Panc1 (cell line): ENCODE data around the gene ARHGDIA. TPM values are rescaled to one million over a fixed set of nuclear protein-coding genes. Genes with fewer than 3 reads are reported as not detected.
A peak's percentile ranks its signal among the peaks of the same experiment; 100 is the strongest.

Experiments
- ATAC-seq: fragments of 200-7000 bp; cut with Tn5 transposase; 2 replicates; pipeline ENCODE4 v1.9.1; 2020; ENCODE audit warnings: mild to moderate bottlenecking, moderate library complexity
- BruUV-seq: library from RNA; stranded (reverse); fragments of 400-500 nt; replicated peaks from 2 replicates; lab custom pipeline; 2021; lab: Mats Ljungman, UMichigan
- CTCF ChIA-PET: fragments of 300-600 bp; sonication (Branson Sonifier 250); formaldehyde crosslinking; loops from one replicate; lab custom pipeline; 2022; ENCODE audit warnings: antibody characterized with exemption; lab: Charles Lee
- POLR2A ChIA-PET: fragments of 300-600 bp; sonication (Branson Sonifier 250); formaldehyde crosslinking; loops from one replicate; lab custom pipeline; 2022; ENCODE audit warnings: antibody characterized with exemption; lab: Charles Lee
- DNase-seq: peaks from one replicate; pipeline ENCODE4 v3.0.0-alpha.2; 2010; ENCODE audit warnings: low read depth, low spot score
- H3K27ac ChIP-seq: 2 replicates; pipeline ENCODE4 v1.5.1; 2011; ENCODE audit warnings: mild to moderate bottlenecking, low read length, inconsistent platforms
- H3K27me3 ChIP-seq: fragments of 200-500 bp; sonication (Bioruptor generic); 2 replicates; pipeline ENCODE4 v1.6.0; 2014; ENCODE audit warnings: low read length, inconsistent platforms; ENCODE audit not compliant: control insufficient read depth, insufficient read depth
- H3K36me3 ChIP-seq: fragments of 200-500 bp; sonication (Bioruptor generic); 2 replicates; pipeline ENCODE4 v1.5.1; 2014; ENCODE audit warnings: inconsistent platforms, mild to moderate bottlenecking, low read length, moderate library complexity; ENCODE audit not compliant: control insufficient read depth, insufficient read depth
- H3K4me1 ChIP-seq: 2 replicates; pipeline ENCODE4 v1.5.1; 2011; ENCODE audit warnings: inconsistent platforms, mild to moderate bottlenecking, low read length, moderate library complexity; ENCODE audit not compliant: control insufficient read depth, insufficient read depth
- H3K4me3 ChIP-seq, 2 experiments: 2 replicates each; pipeline ENCODE4 v1.5.1; 2011 to 2012; ENCODE audit warnings: low read depth in 2 of 2, low read length in 2 of 2, mild to moderate bottlenecking in 2 of 2, inconsistent platforms in 1 of 2, moderate library complexity in 1 of 2
- H3K9me3 ChIP-seq: fragments of 200-500 bp; sonication (Bioruptor generic); 2 replicates; pipeline ENCODE4 v1.5.1; 2014; ENCODE audit warnings: low read depth, mild to moderate bottlenecking, inconsistent platforms, low read length, moderate library complexity; ENCODE audit not compliant: control insufficient read depth, insufficient read depth
- POLR2AphosphoS5 ChIP-seq: IDR thresholded peaks from 2 replicates; pipeline ENCODE4 v1.6.1; 2012; ENCODE audit warnings: mild to moderate bottlenecking, low read depth, low read length, moderate library complexity
- SIN3A ChIP-seq: IDR thresholded peaks from 2 replicates; pipeline ENCODE4 v1.6.1; 2012; ENCODE audit warnings: low read depth, mild to moderate bottlenecking, low read length, moderate library complexity, borderline replicate concordance; ENCODE audit not compliant: insufficient read depth
- TCF7L2 ChIP-seq: IDR thresholded peaks from 2 replicates; pipeline ENCODE4 v1.6.1; 2011; ENCODE audit warnings: mild to moderate bottlenecking, low read depth, low read length, inconsistent platforms
- in situ Hi-C: cut with HindIII; loops from 2 replicates; pipeline ENCODE4 v1.10.0; 2016; ENCODE audit warnings: low sequenced_read_pairs, low pct_unique_long_range_greater_than_20kb
- intact Hi-C: fragments of 100-400 bp; cut with micrococcal nuclease; formaldehyde crosslinking; loops from one replicate; pipeline ENCODE4 v1.10.0; 2022; ENCODE audit not compliant: unreplicated experiment
- total RNA-seq: library from RNA; stranded (reverse); gene quantifications from one replicate; pipeline ENCODE4 v1.2.1, GENCODE V29; 2021; ENCODE audit not compliant: unreplicated experiment
- TF ChIP-seq, protein P1 (sequence below), 2 experiments: IDR thresholded peaks; 2 replicates each; pipeline ENCODE4 v1.6.1; 2011 to 2012; ENCODE audit warnings: low read depth in 2 of 2, control low read depth in 1 of 2, low read length in 1 of 2, mild to moderate bottlenecking in 1 of 2, moderate library complexity in 1 of 2; ENCODE audit not compliant: insufficient read depth in 1 of 2
- TF ChIP-seq, protein P2 (sequence below): fragments of 450-650 bp; IDR thresholded peaks from 2 replicates; pipeline ENCODE4 v1.5.1; 2017; ENCODE audit warnings: mild to moderate bottlenecking

ARHGDIA gene
- total RNA-seq, 1 experiment from 2014 or later, result 420 TPM

DNA sequence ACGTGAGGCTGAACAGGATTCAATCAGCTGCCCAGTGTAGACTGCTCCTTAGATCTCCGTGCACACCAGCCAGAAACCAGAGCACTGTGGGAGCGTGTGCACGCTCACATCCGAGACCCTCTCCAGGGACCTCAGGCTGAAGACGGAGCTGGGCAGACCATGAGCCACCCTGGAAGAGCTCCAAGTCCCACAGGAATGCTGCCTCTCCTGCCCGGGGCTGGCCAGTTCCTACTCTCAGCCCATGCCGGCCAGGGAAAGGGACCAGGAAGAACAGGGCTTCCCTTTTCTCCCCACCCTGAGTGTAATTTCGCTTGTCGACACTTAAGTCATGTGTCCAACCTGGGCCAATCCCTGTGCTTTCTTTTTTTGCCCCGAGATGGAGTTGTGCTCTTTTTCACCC lies 13.4 kb upstream of the ARHGDIA start:
- H3K4me1 ChIP-seq, result peaks cover under 1% of the 10 kb centered on the region; the same call in 1 of the 2 replicates
- peak; percentile 51; the same call in 1 of the 2 replicates for TF ChIP-seq POLR2AphosphoS5
- TF ChIP-seq TCF7L2, result no peak
- no peak for TF ChIP-seq SIN3A
- ChIA-PET POLR2A (interaction anchor here (0.5 kb wide), 1 partner anchor 48 kb away, joined by 4 read pairs; no protein-coding TSS in a partner anchor), CTCF (no interaction called here)
- H3K27me3 ChIP-seq, result no peaks in the 10 kb centered on the region
- intact Hi-C loops (no loop called here), in situ Hi-C loops (no loop called here)
- BruUV-seq, result no TSS peak
- H3K27ac ChIP-seq, result no peak overlapping the region
- no peaks in the 10 kb centered on the region for H3K9me3 ChIP-seq
- H3K4me3 ChIP-seq, result no peak overlapping the region
- ATAC-seq (peak; percentile 40), DNase-seq (no peak)
- peaks cover 24% of the 10 kb centered on the region for H3K36me3 ChIP-seq

DNA sequence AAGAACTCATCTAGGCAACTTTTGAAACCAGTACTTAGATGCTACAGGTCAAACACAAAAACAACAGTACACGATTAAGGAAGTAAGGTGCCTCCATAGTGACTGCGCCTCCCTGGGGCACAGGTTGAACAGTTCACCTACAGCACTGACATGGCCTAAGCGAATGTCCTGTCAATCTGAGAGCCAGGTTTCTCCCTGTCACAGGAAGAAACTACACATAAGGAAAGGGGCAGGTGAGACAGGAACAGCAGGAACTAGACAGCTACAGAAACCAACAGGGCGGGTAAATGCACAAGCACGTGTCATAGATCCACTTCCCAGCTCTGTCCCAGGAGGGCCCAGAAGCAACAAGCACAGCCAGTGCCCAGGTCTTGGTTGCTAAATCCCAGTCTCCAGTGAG lies 8.0 kb upstream of the ARHGDIA start:
- POLR2A ChIA-PET, result no interaction called here

More for the DNA sequence above, 8.0 kb upstream of the ARHGDIA start:
- no TSS peak for BruUV-seq
- H3K4me3 ChIP-seq, result no peak overlapping the region
- intact Hi-C loops (no loop called here), in situ Hi-C loops (no loop called here)
- CTCF ChIA-PET, result no interaction called here
- no peak overlapping the region for H3K27ac ChIP-seq
- ATAC-seq, result no peak; the same call in 1 of the 2 replicates
- H3K4me1 ChIP-seq, result no peaks in the 10 kb centered on the region
- TF ChIP-seq SIN3A, result no peak
- no peak for TF ChIP-seq POLR2AphosphoS5
- TF ChIP-seq TCF7L2, result no peak
- TF ChIP-seq, protein P1, sequence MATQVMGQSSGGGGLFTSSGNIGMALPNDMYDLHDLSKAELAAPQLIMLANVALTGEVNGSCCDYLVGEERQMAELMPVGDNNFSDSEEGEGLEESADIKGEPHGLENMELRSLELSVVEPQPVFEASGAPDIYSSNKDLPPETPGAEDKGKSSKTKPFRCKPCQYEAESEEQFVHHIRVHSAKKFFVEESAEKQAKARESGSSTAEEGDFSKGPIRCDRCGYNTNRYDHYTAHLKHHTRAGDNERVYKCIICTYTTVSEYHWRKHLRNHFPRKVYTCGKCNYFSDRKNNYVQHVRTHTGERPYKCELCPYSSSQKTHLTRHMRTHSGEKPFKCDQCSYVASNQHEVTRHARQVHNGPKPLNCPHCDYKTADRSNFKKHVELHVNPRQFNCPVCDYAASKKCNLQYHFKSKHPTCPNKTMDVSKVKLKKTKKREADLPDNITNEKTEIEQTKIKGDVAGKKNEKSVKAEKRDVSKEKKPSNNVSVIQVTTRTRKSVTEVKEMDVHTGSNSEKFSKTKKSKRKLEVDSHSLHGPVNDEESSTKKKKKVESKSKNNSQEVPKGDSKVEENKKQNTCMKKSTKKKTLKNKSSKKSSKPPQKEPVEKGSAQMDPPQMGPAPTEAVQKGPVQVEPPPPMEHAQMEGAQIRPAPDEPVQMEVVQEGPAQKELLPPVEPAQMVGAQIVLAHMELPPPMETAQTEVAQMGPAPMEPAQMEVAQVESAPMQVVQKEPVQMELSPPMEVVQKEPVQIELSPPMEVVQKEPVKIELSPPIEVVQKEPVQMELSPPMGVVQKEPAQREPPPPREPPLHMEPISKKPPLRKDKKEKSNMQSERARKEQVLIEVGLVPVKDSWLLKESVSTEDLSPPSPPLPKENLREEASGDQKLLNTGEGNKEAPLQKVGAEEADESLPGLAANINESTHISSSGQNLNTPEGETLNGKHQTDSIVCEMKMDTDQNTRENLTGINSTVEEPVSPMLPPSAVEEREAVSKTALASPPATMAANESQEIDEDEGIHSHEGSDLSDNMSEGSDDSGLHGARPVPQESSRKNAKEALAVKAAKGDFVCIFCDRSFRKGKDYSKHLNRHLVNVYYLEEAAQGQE (IDR thresholded peaks at IDR 0.05; ENCODE audit: insufficient read depth in 1 of 2, low read depth in 2 of 2, low read length in 1 of 2), result no peak
- TF ChIP-seq, protein P2, sequence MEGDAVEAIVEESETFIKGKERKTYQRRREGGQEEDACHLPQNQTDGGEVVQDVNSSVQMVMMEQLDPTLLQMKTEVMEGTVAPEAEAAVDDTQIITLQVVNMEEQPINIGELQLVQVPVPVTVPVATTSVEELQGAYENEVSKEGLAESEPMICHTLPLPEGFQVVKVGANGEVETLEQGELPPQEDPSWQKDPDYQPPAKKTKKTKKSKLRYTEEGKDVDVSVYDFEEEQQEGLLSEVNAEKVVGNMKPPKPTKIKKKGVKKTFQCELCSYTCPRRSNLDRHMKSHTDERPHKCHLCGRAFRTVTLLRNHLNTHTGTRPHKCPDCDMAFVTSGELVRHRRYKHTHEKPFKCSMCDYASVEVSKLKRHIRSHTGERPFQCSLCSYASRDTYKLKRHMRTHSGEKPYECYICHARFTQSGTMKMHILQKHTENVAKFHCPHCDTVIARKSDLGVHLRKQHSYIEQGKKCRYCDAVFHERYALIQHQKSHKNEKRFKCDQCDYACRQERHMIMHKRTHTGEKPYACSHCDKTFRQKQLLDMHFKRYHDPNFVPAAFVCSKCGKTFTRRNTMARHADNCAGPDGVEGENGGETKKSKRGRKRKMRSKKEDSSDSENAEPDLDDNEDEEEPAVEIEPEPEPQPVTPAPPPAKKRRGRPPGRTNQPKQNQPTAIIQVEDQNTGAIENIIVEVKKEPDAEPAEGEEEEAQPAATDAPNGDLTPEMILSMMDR, result no peak
- no peak for DNase-seq
- H3K9me3 ChIP-seq, result no peaks in the 10 kb centered on the region
- H3K36me3 ChIP-seq, result peaks cover 9% of the 10 kb centered on the region
- no peaks in the 10 kb centered on the region for H3K27me3 ChIP-seq
